NCI-H2196 (cell line): ENCODE data around the gene PTPRN2.

Experiments
- DNase-seq: peaks from one replicate; lab custom pipeline; 2025; ENCODE audit not compliant: unreplicated experiment; lab: John Stamatoyannopoulos, UW

PTPRN2 gene

GRCh38 chr7:158272091-158272490, 315.5 kb downstream of the PTPRN2 start:
- no peak for DNase-seq

GRCh38 chr7:158271646-158272045, 316.0 kb downstream of the PTPRN2 start:
- no peak for DNase-seq

GRCh38 chr7:158270856-158271413, 316.7 kb downstream of the PTPRN2 start:
- DNase-seq: no peak

GRCh38 chr7:158270106-158270775, 317.4 kb downstream of the PTPRN2 start:
- DNase-seq: no peak

- no peak for DNase-seq
These were observed 318.6 kb downstream of the PTPRN2 start for GRCh38 chr7:158268816-158269535.

GRCh38 chr7:158267742-158268435, 319.7 kb downstream of the PTPRN2 start:
- no peak for DNase-seq

- DNase-seq: no peak
These were observed 320.5 kb downstream of the PTPRN2 start for GRCh38 chr7:158266817-158267741.

GRCh38 chr7:158266426-158266816, 321.2 kb downstream of the PTPRN2 start:
- DNase-seq: no peak

GRCh38 chr7:158265743-158266080, 321.9 kb downstream of the PTPRN2 start:
- DNase-seq: no peak

- no peak for DNase-seq
These were observed 322.5 kb downstream of the PTPRN2 start for GRCh38 chr7:158264881-158265742.

GRCh38 chr7:158263964-158264748, 323.5 kb downstream of the PTPRN2 start:
- DNase-seq: no peak

- DNase-seq: no peak
These were observed 324.3 kb downstream of the PTPRN2 start for GRCh38 chr7:158263110-158263963.

GRCh38 chr7:158262284-158263109, 325.1 kb downstream of the PTPRN2 start:
- DNase-seq: no peak

GRCh38 chr7:158261362-158262235, 326.0 kb downstream of the PTPRN2 start:
- DNase-seq: no peak

- DNase-seq: no peak
These were observed 326.9 kb downstream of the PTPRN2 start for GRCh38 chr7:158260567-158261361.
